Neural progenitor cell (in vitro differentiated cells): ENCODE measurements around the gene ERMN. TPM values are rescaled to one million over a fixed set of nuclear protein-coding genes. Genes with fewer than 3 reads are reported as not detected.

Experiments used
- DNase-seq: peaks from one replicate; pipeline ENCODE4 v3.0.0-alpha.2; 2016; ENCODE audit warnings: low spot score
- H2AFZ ChIP-seq: fragments of 200-600 bp; sonication (generic); replicated peaks from 2 replicates; pipeline ENCODE4 v1.6.1; 2016; ENCODE audit warnings: antibody characterized with exemption
- H3F3A ChIP-seq: fragments of 200-600 bp; sonication (generic); 2 replicates; pipeline ENCODE4 v1.6.1; 2016; ENCODE audit warnings: antibody characterized with exemption, low read depth
- H3K27ac ChIP-seq: fragments of 200-600 bp; sonication (generic); 2 replicates; pipeline ENCODE4 v1.5.1; 2016; ENCODE audit warnings: mild to moderate bottlenecking
- H3K27me3 ChIP-seq: fragments of 200-600 bp; sonication (generic); 2 replicates; pipeline ENCODE4 v1.6.1; 2016; ENCODE audit warnings: mild to moderate bottlenecking, moderate library complexity
- H3K36me3 ChIP-seq: fragments of 200-600 bp; sonication (generic); 2 replicates; pipeline ENCODE4 v1.5.1; 2016
- H3K4me1 ChIP-seq: fragments of 200-600 bp; sonication (generic); 2 replicates; pipeline ENCODE4 v1.6.1; 2016; ENCODE audit warnings: mixed run types
- H3K4me2 ChIP-seq: fragments of 200-600 bp; sonication (generic); 2 replicates; pipeline ENCODE4 v1.6.1; 2016
- H3K4me3 ChIP-seq: fragments of 200-600 bp; sonication (generic); 2 replicates; pipeline ENCODE4 v1.5.1; 2016
- H3K79me2 ChIP-seq: fragments of 200-600 bp; sonication (generic); 2 replicates; pipeline ENCODE4 v1.6.1; 2016; ENCODE audit warnings: low read depth
- H3K9ac ChIP-seq: fragments of 200-600 bp; sonication (generic); 2 replicates; pipeline ENCODE4 v1.6.1; 2016
- H3K9me3 ChIP-seq: fragments of 200-600 bp; sonication (generic); 2 replicates; pipeline ENCODE4 v1.5.1; 2016; ENCODE audit warnings: low read depth
- H4K20me1 ChIP-seq: fragments of 200-600 bp; sonication (generic); 2 replicates; pipeline ENCODE4 v1.6.1; 2016; ENCODE audit warnings: low read depth
- H3K27ac Mint-ChIP-seq: 3 replicates; pipeline ENCODE4 v1.8.0; 2021; ENCODE audit warnings: mixed read lengths
- H3K27me3 Mint-ChIP-seq: 2 replicates; pipeline ENCODE4 v1.8.0; 2022; ENCODE audit warnings: low read depth, mild to moderate bottlenecking, inconsistent platforms, moderate library complexity, mixed read lengths; ENCODE audit not compliant: insufficient read depth
- H3K36me3 Mint-ChIP-seq: 3 replicates; pipeline ENCODE4 v1.8.0; 2021; ENCODE audit warnings: mixed read lengths
- H3K4me1 Mint-ChIP-seq: 3 replicates; pipeline ENCODE4 v1.8.0; 2021; ENCODE audit warnings: mixed read lengths
- H3K4me3 Mint-ChIP-seq: 3 replicates; pipeline ENCODE4 v1.8.0; 2021; ENCODE audit warnings: mild to moderate bottlenecking, moderate library complexity, mixed read lengths
- H3K9me3 Mint-ChIP-seq: 3 replicates; pipeline ENCODE4 v1.8.0; 2020; ENCODE audit warnings: mixed read lengths
- EZH2 ChIP-seq: fragments of 200-600 bp; sonication (generic); IDR thresholded peaks from 2 replicates; pipeline ENCODE4 v1.6.1; 2017; ENCODE audit warnings: antibody characterized with exemption, mild to moderate bottlenecking, moderate library complexity
- EZH2phosphoT487 ChIP-seq: fragments of 200-600 bp; sonication (generic); IDR thresholded peaks from 2 replicates; pipeline ENCODE4 v1.6.1; 2017; ENCODE audit warnings: antibody characterized with exemption
- total RNA-seq: library from RNA; depleted of rRNA; stranded (reverse); fragments of >200 nt; gene quantifications from 2 replicates; pipeline ENCODE4 v1.2.3, GENCODE V29; 2015; ENCODE audit warnings: low replicate concordance
- TF ChIP-seq, protein P1 (sequence below): fragments of 200-600 bp; sonication (generic); IDR thresholded peaks from 2 replicates; pipeline ENCODE4 v1.5.1; 2017; ENCODE audit warnings: antibody characterized with exemption, mild to moderate bottlenecking

ERMN gene
- total RNA-seq, 1 donor from 2014 or later: 2.2 TPM

DNA sequence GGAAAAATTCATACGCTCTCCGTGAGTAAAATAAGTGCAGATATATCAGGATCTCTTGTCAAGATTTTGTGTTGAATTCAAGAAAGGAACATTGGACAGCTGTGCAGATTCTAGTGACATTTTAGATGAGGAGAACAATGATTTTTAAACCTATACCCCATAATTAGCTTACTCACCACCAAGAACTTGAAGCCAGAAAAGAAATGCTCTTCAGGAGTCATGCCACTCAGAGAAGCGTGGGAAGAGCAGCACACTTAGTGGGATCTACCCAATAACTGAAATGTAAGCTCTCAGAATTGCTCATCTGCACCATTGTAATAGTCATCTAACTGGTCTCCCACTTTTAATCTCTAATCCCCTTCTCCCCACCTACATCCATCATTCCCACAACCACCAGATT lies 9.2 kb upstream of the ERMN start:
- Mint-ChIP-seq H3K4me1 (peaks cover 5% of the 10 kb centered on the region), H3K27ac (no peak overlapping the region), H3K9me3 (no peaks in the 10 kb centered on the region), H3K27me3 (no peaks in the 10 kb centered on the region), H3K4me3 (no peak overlapping the region), H3K36me3 (no peaks in the 10 kb centered on the region)
- Histone ChIP-seq H3K79me2 (no peaks in the 10 kb centered on the region), H2AFZ (no peak overlapping the region), H3K27me3 (no peaks in the 10 kb centered on the region), H3K27ac (no peak overlapping the region), H3K9ac (no peak overlapping the region), H3K36me3 (no peaks in the 10 kb centered on the region), H3F3A (no peaks in the 10 kb centered on the region), H4K20me1 (no peaks in the 10 kb centered on the region), H3K4me2 (no peak overlapping the region), H3K4me3 (no peak overlapping the region), H3K9me3 (no peaks in the 10 kb centered on the region), H3K4me1 (no peaks in the 10 kb centered on the region)
- TF ChIP-seq EZH2phosphoT487 (no peak), EZH2 (no peak)
- TF ChIP-seq, protein P1, sequence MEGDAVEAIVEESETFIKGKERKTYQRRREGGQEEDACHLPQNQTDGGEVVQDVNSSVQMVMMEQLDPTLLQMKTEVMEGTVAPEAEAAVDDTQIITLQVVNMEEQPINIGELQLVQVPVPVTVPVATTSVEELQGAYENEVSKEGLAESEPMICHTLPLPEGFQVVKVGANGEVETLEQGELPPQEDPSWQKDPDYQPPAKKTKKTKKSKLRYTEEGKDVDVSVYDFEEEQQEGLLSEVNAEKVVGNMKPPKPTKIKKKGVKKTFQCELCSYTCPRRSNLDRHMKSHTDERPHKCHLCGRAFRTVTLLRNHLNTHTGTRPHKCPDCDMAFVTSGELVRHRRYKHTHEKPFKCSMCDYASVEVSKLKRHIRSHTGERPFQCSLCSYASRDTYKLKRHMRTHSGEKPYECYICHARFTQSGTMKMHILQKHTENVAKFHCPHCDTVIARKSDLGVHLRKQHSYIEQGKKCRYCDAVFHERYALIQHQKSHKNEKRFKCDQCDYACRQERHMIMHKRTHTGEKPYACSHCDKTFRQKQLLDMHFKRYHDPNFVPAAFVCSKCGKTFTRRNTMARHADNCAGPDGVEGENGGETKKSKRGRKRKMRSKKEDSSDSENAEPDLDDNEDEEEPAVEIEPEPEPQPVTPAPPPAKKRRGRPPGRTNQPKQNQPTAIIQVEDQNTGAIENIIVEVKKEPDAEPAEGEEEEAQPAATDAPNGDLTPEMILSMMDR: no peak
- no peak for DNase-seq

DNA sequence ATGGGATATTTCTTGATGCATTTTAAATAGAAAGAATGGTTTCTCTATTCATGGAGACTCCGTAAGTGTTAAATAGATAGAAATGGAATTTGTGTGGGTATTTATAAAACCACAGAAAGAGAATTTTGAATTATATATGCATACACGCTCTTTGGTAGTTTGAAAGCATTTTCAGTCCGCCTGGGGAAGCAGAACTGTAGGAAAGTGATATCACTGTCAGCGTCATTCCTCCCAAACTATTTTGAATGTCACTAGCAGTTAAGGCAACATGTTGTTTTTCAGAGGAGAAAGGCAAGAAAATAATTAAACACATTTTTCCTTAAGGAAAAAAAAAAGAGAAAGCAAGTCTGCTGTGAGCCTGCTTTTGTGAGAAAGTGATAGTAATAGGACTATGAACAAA lies 8.7 kb upstream of the ERMN start:
- Histone ChIP-seq H2AFZ (no peak overlapping the region), H3K4me3 (no peak overlapping the region), H4K20me1 (no peaks in the 10 kb centered on the region), H3K4me2 (no peak overlapping the region), H3K27me3 (no peaks in the 10 kb centered on the region), H3K79me2 (no peaks in the 10 kb centered on the region), H3K36me3 (no peaks in the 10 kb centered on the region), H3F3A (no peaks in the 10 kb centered on the region), H3K9ac (no peak overlapping the region), H3K4me1 (no peaks in the 10 kb centered on the region), H3K27ac (no peak overlapping the region), H3K9me3 (no peaks in the 10 kb centered on the region)
- Mint-ChIP-seq H3K27ac (no peak overlapping the region), H3K36me3 (no peaks in the 10 kb centered on the region), H3K9me3 (no peaks in the 10 kb centered on the region), H3K4me1 (peaks cover 5% of the 10 kb centered on the region), H3K4me3 (no peak overlapping the region), H3K27me3 (no peaks in the 10 kb centered on the region)
- TF ChIP-seq EZH2 (no peak), EZH2phosphoT487 (no peak)
- TF ChIP-seq, protein P1: no peak
- DNase-seq: no peak

DNA sequence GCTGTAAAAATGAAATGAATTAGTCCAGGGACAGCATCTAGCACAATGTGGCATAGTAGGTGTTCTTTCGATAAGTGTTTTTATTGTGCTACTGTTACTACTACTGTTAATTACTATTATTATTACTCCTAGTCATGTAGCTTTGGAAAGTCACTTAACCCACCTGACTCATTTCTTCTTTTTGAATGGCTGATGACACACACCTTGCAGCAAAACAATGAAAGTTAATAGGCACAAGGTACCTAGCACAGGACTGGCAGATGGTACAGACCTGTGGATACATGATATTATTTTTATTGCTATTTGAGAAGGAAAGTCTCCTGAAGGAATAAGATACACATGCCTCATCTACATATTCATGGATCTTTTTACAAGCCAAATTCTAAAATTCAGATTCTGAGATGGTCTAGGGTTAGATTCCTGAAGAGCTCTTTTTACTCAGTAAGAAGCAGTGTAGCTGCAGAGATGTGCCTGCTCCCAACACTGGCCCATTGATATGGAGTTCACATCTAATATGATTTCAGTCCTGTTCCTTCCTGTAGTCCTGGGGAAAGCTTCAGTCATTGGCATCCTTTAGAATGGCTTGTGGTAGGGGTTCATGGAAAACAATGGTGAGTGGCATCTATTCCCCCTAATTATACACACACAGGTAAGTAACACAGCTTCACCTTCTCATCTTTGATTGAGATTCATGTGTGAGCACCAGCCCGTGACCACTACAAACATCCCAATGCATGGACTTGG lies 7.9 kb upstream of the ERMN start:
- Histone ChIP-seq H3K4me3 (no peak overlapping the region), H4K20me1 (no peaks in the 10 kb centered on the region), H3K4me1 (no peaks in the 10 kb centered on the region), H3K9me3 (no peaks in the 10 kb centered on the region), H3K79me2 (no peaks in the 10 kb centered on the region), H3K27ac (no peak overlapping the region), H3K9ac (no peak overlapping the region), H3F3A (no peaks in the 10 kb centered on the region), H3K4me2 (no peak overlapping the region), H3K27me3 (no peaks in the 10 kb centered on the region), H3K36me3 (no peaks in the 10 kb centered on the region), H2AFZ (no peak overlapping the region)
- Mint-ChIP-seq H3K9me3 (no peaks in the 10 kb centered on the region), H3K4me1 (peaks cover 5% of the 10 kb centered on the region), H3K4me3 (no peak overlapping the region), H3K27ac (no peak overlapping the region), H3K27me3 (no peaks in the 10 kb centered on the region), H3K36me3 (no peaks in the 10 kb centered on the region)
- TF ChIP-seq, protein P1: no peak
- TF ChIP-seq EZH2: no peak
- no peak for TF ChIP-seq EZH2phosphoT487
- no peak for DNase-seq
